Measurements from ENCODE around the gene BTN3A1. TPM values are rescaled to one million over a fixed set of nuclear protein-coding genes. Genes with fewer than 3 reads are reported as not detected.

Gene BTN3A1
- total and polyA plus RNA-seq, 2 of the 13 experiments (the other 11 are each of a cell fraction or from before 2014, with no cell fraction given), result 13.3 to 14.0 TPM

DNA sequence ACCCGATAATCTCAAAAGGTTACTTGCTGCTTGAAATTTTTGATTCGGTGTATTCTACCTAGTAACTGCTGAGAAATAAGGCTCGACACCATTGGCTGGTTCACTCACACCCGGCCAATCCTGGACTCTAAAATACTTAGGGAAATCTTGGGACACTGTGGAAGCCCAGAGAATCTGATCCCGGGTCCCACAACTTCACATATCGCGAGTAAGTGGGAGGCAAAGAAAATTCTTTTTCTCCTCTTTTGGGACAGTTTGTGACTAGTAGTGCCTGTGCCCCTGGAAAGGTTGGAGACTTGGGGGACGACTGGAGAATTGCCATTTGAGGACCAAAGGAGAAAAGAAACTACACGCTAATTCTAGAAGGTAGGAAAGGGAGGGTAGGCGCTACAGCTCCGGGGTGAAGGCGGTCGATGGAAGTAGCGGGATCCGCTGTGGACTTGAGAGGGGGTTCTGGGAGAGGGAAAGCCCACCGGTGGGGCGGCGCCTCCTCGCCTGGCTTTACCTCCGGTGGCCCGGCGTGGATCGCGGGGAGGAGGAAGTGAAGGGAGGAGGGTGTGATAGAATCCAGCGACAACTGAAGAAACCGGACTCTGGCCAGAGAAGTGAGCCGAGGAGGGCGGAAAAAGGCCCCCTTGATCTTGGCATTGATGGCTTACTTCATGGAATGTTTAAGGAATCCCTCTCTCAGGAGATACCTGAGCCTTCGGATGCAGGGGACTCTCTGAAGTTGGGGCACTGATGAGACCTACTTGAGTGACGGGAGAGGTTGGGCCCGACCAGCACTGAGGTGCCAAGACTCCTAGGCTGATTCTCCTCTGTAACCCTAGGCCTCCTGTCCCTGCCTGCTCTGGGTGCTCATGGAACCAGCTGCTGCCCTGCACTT is 19.4 kb downstream of the BTN3A1 start (continued):
- TF ChIP-seq, protein P1, sequence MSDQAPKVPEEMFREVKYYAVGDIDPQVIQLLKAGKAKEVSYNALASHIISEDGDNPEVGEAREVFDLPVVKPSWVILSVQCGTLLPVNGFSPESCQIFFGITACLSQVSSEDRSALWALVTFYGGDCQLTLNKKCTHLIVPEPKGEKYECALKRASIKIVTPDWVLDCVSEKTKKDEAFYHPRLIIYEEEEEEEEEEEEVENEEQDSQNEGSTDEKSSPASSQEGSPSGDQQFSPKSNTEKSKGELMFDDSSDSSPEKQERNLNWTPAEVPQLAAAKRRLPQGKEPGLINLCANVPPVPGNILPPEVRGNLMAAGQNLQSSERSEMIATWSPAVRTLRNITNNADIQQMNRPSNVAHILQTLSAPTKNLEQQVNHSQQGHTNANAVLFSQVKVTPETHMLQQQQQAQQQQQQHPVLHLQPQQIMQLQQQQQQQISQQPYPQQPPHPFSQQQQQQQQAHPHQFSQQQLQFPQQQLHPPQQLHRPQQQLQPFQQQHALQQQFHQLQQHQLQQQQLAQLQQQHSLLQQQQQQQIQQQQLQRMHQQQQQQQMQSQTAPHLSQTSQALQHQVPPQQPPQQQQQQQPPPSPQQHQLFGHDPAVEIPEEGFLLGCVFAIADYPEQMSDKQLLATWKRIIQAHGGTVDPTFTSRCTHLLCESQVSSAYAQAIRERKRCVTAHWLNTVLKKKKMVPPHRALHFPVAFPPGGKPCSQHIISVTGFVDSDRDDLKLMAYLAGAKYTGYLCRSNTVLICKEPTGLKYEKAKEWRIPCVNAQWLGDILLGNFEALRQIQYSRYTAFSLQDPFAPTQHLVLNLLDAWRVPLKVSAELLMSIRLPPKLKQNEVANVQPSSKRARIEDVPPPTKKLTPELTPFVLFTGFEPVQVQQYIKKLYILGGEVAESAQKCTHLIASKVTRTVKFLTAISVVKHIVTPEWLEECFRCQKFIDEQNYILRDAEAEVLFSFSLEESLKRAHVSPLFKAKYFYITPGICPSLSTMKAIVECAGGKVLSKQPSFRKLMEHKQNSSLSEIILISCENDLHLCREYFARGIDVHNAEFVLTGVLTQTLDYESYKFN (CRISPR knock-in tag; conservative IDR thresholded peaks at IDR 0.05), result 0 out of 2 replicates have a peak, but pooled peaks have one; percentile 33
- TF ChIP-seq POLR2AphosphoS5 (IDR thresholded peaks at IDR 0.05; ENCODE audit: low read depth, low read length) (peak; percentile 72), ASH2L (IDR thresholded peaks at IDR 0.05; ENCODE audit: insufficient read length, low read depth, low read length) (peak; percentile 72), ZSCAN29 (CRISPR knock-in tag; conservative IDR thresholded peaks at IDR 0.05) (peak; percentile 43; the same call in 1 of the 2 replicates), PLRG1 (conservative IDR thresholded peaks at IDR 0.05) (no peak), EED (CRISPR knock-in tag; IDR thresholded peaks at IDR 0.05) (no peak), ADNP (CRISPR knock-in tag; IDR thresholded peaks at IDR 0.05) (no peak), KDM4B (CRISPR knock-in tag; IDR thresholded peaks at IDR 0.05) (no peak; the same call in 1 of the 2 replicates)
- TF ChIP-seq, protein P2, sequence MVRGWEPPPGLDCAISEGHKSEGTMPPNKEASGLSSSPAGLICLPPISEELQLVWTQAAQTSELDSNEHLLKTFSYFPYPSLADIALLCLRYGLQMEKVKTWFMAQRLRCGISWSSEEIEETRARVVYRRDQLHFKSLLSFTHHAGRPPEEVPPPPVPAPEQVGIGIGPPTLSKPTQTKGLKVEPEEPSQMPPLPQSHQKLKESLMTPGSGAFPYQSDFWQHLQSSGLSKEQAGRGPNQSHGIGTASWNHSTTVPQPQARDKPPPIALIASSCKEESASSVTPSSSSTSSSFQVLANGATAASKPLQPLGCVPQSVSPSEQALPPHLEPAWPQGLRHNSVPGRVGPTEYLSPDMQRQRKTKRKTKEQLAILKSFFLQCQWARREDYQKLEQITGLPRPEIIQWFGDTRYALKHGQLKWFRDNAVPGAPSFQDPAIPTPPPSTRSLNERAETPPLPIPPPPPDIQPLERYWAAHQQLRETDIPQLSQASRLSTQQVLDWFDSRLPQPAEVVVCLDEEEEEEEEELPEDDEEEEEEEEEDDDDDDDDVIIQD (CRISPR knock-in tag; IDR thresholded peaks at IDR 0.05; ENCODE audit: low read depth), result peak; percentile 38; the same call in 1 of the 2 replicates
- TF ChIP-seq, protein P3, sequence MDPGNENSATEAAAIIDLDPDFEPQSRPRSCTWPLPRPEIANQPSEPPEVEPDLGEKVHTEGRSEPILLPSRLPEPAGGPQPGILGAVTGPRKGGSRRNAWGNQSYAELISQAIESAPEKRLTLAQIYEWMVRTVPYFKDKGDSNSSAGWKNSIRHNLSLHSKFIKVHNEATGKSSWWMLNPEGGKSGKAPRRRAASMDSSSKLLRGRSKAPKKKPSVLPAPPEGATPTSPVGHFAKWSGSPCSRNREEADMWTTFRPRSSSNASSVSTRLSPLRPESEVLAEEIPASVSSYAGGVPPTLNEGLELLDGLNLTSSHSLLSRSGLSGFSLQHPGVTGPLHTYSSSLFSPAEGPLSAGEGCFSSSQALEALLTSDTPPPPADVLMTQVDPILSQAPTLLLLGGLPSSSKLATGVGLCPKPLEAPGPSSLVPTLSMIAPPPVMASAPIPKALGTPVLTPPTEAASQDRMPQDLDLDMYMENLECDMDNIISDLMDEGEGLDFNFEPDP (CRISPR knock-in tag; conservative IDR thresholded peaks at IDR 0.05), result 0 out of 2 replicates have a peak, but pooled peaks have one; percentile 14
- TF ChIP-seq, protein P4, sequence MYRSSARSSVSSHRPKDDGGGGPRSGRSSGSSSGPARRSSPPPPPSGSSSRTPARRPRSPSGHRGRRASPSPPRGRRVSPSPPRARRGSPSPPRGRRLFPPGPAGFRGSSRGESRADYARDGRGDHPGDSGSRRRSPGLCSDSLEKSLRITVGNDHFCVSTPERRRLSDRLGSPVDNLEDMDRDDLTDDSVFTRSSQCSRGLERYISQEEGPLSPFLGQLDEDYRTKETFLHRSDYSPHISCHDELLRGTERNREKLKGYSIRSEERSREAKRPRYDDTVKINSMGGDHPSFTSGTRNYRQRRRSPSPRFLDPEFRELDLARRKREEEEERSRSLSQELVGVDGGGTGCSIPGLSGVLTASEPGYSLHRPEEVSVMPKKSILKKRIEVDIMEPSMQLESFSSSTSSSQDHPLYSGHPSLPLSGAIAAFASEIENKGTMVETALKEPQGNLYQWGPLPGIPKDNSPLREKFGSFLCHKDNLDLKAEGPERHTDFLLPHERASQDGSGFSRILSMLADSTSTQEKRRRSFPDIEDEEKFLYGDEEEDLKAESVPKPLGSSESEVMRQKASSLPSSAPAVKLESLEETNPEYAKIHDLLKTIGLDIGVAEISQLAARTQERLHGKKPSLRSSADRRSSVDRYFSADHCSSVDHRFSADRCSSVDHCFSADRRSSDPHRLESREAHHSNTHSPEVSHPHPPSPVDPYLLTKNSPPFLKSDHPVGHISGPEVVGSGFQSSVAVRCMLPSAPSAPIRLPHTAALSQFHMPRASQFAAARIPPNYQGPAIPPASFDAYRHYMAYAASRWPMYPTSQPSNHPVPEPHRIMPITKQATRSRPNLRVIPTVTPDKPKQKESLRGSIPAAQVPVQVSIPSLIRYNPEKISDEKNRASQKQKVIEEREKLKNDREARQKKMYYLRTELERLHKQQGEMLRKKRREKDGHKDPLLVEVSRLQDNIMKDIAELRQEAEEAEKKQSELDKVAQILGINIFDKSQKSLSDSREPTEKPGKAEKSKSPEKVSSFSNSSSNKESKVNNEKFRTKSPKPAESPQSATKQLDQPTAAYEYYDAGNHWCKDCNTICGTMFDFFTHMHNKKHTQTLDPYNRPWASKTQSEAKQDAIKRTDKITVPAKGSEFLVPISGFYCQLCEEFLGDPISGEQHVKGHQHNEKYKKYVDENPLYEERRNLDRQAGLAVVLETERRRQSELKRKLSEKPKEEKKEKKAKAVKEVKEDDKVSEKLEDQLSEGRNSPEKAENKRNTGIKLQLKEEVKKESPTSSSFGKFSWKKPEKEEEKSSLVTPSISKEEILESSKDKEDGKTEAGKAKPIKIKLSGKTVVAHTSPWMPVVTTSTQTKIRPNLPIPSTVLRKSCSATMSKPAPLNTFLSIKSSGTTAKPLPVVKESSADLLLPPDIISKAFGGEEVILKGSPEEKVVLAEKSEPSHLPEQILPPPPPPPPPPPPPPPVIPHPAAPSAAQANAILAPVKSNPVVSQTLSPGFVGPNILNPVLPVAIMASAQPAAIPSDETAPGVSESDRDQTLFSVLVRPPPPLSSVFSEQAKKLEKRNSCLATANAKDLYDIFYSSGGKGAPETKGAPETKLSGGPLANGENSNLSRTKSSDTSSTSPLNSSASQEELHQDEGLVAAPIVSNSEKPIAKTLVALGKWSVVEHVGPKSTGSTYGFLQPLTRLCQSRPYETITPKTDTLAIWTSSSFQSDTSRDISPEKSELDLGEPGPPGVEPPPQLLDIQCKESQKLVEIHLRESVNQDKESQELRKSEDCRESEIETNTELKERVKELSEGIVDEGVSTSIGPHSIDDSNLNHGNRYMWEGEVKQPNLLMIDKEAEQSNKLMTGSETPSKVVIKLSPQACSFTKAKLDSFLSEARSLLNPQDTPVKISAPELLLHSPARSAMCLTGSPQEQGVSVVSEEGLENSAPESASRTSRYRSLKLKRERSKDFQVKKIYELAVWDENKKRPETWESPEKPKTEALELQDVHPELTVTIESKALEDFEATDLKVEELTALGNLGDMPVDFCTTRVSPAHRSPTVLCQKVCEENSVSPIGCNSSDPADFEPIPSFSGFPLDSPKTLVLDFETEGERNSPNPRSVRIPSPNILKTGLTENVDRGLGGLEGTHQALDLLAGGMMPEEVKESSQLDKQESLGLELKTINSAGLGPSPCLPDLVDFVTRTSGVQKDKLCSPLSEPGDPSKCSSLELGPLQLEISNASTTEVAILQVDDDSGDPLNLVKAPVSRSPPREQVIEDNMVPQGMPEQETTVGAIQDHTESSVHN (CRISPR knock-in tag; IDR thresholded peaks at IDR 0.05), result no peak
- TF ChIP-seq, protein P5, sequence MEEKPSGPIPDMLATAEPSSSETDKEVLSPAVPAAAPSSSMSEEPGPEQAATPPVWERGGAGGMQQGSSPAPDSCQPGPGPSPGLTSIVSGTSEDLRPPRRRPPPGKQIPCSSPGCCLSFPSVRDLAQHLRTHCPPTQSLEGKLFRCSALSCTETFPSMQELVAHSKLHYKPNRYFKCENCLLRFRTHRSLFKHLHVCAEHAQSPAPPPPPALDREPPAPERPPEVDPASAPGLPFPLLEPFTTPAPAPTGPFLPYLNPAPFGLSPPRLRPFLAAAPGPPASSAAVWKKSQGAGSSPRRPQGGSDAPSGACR (CRISPR knock-in tag; IDR thresholded peaks at IDR 0.05), result 0 out of 2 replicates have a peak, but pooled peaks have one; percentile 39
